ENCODE measurements around the gene CATSPER1. TPM values are rescaled to one million over a fixed set of nuclear protein-coding genes. Genes with fewer than 3 reads are reported as not detected.

CATSPER1 gene
- total RNA-seq, 4 donors from 2014 or later, result 0.52 TPM; not detected in 3

- Histone ChIP-seq H3K4me1 (peaks cover 0 to 26% (median 13%) of the 10 kb centered on the region in 4 donors), H3K9me3 (no peaks in the 10 kb centered on the region), H3K27me3 (no peaks in the 10 kb centered on the region), H3K27ac (replicated peaks in 1 of 4) (peak overlapping the region in 3 of 4 donors; percentile 1 to 43 (median 20)), H3K36me3 (peaks cover 0 to 3% (median 0%) of the 10 kb centered on the region in 4 donors), H3K4me3 (no peak overlapping the region)
- intact Hi-C loops (cut with DNase I), result loop anchor here (2.0 to 10.0 kb wide), 3 partner anchors 64 to 282 kb away; partner anchors contain the start of gene AP5B1
- TF ChIP-seq POLR2AphosphoS5 (IDR thresholded peaks at IDR 0.05) (peak; percentile 67 to 85), EP300 (IDR thresholded peaks at IDR 0.05) (no peak), POLR2A (IDR thresholded peaks at IDR 0.05; ENCODE audit: low read depth) (no peak)
- TF ChIP-seq, protein P1, sequence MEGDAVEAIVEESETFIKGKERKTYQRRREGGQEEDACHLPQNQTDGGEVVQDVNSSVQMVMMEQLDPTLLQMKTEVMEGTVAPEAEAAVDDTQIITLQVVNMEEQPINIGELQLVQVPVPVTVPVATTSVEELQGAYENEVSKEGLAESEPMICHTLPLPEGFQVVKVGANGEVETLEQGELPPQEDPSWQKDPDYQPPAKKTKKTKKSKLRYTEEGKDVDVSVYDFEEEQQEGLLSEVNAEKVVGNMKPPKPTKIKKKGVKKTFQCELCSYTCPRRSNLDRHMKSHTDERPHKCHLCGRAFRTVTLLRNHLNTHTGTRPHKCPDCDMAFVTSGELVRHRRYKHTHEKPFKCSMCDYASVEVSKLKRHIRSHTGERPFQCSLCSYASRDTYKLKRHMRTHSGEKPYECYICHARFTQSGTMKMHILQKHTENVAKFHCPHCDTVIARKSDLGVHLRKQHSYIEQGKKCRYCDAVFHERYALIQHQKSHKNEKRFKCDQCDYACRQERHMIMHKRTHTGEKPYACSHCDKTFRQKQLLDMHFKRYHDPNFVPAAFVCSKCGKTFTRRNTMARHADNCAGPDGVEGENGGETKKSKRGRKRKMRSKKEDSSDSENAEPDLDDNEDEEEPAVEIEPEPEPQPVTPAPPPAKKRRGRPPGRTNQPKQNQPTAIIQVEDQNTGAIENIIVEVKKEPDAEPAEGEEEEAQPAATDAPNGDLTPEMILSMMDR (IDR thresholded peaks at IDR 0.05), result peak; percentile 90 to 99 (median 90)
- peak; percentile 98 for DNase-seq (ENCODE audit: extremely low spot score)
- WGBS, result 18% methylated on average over 9 of the region's 10 CpGs
Observed at GRCh38 chr11:65988791-65989592, 37.3 kb downstream of the CATSPER1 start.

GRCh38 chr11:65987336-65987735, 38.9 kb downstream of the CATSPER1 start:
- Histone ChIP-seq H3K4me3 (no peak overlapping the region), H3K9me3 (no peaks in the 10 kb centered on the region), H3K27me3 (no peaks in the 10 kb centered on the region), H3K4me1 (peaks cover 0 to 26% (median 13%) of the 10 kb centered on the region in 4 donors), H3K36me3 (peaks cover 0 to 3% (median 0%) of the 10 kb centered on the region in 4 donors), H3K27ac (replicated peaks in 1 of 4) (no peak overlapping the region)
- WGBS, result 70% methylated on average over 9 of the region's 9 CpGs
- intact Hi-C loops (cut with DNase I), result loop anchor here (1.0 to 10.0 kb wide), 3 partner anchors 63 to 280 kb away; no protein-coding TSS in a partner anchor
- no peak for DNase-seq (ENCODE audit: extremely low spot score)
- TF ChIP-seq, protein P1 (IDR thresholded peaks at IDR 0.05), result no peak
- TF ChIP-seq POLR2AphosphoS5 (IDR thresholded peaks at IDR 0.05), result no peak
- no peak for TF ChIP-seq EP300 (IDR thresholded peaks at IDR 0.05)
- TF ChIP-seq POLR2A (IDR thresholded peaks at IDR 0.05; ENCODE audit: low read depth), result no peak

GRCh38 chr11:65983589-65983987, 42.7 kb downstream of the CATSPER1 start:
- Histone ChIP-seq H3K27me3 (no peaks in the 10 kb centered on the region), H3K9me3 (no peaks in the 10 kb centered on the region), H3K27ac (replicated peaks in 1 of 4) (peak overlapping the region in 1 of 4 donors; percentile 20), H3K36me3 (peaks cover 8 to 18% (median 17%) of the 10 kb centered on the region in 4 donors), H3K4me1 (peaks cover 0 to 16% (median 8%) of the 10 kb centered on the region in 4 donors), H3K4me3 (no peak overlapping the region)
- no peak for TF ChIP-seq POLR2AphosphoS5 (IDR thresholded peaks at IDR 0.05)
- TF ChIP-seq POLR2A (IDR thresholded peaks at IDR 0.05; ENCODE audit: low read depth), result no peak
- TF ChIP-seq EP300 (IDR thresholded peaks at IDR 0.05), result no peak
- no peak for DNase-seq (ENCODE audit: extremely low spot score)
- WGBS, result 86% methylated on average over 2 of the region's 5 CpGs
- intact Hi-C loops (cut with DNase I), result loop anchor here (10.0 kb wide), 1 partner anchor 59 kb away; no protein-coding TSS in a partner anchor

DNA sequence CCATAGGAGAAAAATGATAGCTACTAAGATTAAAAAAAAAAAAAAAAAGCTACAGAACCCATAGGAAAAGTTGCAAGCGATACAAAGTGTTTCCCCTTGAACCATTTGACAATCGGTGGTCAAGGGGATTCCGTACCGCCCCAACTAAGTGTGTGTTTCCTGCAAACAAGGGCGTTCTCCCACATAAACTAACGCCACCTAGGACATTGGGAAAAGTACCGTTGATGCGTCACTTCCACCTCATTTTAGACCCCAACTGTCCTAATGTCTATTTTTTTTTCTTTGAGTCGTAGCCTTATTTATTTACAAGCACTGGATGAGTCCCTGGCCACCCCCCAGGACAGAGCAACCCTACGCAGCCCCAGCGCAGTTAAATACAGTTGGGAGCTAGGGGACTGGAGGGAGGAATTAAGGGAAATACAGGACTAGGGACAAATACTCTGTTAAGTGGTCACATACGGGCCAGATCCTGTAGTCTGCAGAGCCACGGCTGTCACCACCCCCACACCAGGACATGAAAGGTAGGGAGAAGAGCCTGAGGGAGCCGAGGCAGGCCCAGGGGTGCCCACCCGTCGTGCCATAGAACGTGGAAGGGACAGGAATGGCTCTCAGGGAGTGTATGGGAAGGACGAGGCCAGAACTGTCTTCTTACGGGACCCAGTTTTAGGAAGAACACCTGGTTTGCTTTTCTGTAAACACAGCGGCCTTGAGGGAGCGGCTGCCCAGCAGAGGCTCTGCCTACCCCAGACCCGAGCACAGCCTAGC, 43.3 kb downstream of the CATSPER1 start:
- Histone ChIP-seq H3K36me3 (peaks cover 14 to 24% (median 22%) of the 10 kb centered on the region in 4 donors), H3K4me3 (no peak overlapping the region), H3K27me3 (no peaks in the 10 kb centered on the region), H3K4me1 (peaks cover 0 to 16% (median 8%) of the 10 kb centered on the region in 4 donors), H3K9me3 (no peaks in the 10 kb centered on the region), H3K27ac (replicated peaks in 1 of 4) (peak overlapping the region in 1 of 4 donors; percentile 20)
- WGBS, result 76% methylated on average over 20 of the region's 22 CpGs
- no peak for DNase-seq (ENCODE audit: extremely low spot score)
- intact Hi-C loops (cut with DNase I), result loop anchor here (10.0 kb wide), 1 partner anchor 58 kb away; no protein-coding TSS in a partner anchor
- TF ChIP-seq, protein P1 (IDR thresholded peaks at IDR 0.05), result no peak
- TF ChIP-seq EP300 (IDR thresholded peaks at IDR 0.05) (no peak), POLR2A (IDR thresholded peaks at IDR 0.05; ENCODE audit: low read depth) (no peak)

Measured in esophagus muscularis mucosa (tissue), 4 donors.